Transverse colon (tissue), 4 donors: ENCODE data around the gene MBNL2. TPM values are rescaled to one million over a fixed set of nuclear protein-coding genes. Genes with fewer than 3 reads are reported as not detected.

Experiments used
- DNase-seq: peaks from one replicate; pipeline ENCODE4 v3.0.0-alpha.2; 2019
- H3K27ac ChIP-seq, 4 donors: fragments of 200-600 bp; sonication (generic); 2 replicates each; pipeline ENCODE4 v1.5.1; 2016 to 2018; ENCODE audit warnings: inconsistent platforms in 4 of 4
- H3K27me3 ChIP-seq: fragments of 200-600 bp; sonication (generic); 2 replicates; pipeline ENCODE4 v1.5.1; 2017; ENCODE audit warnings: inconsistent platforms
- H3K36me3 ChIP-seq, 4 donors: fragments of 200-600 bp; sonication (generic); 2 replicates each; pipeline ENCODE4 v1.5.1; 2017 to 2019; ENCODE audit warnings: inconsistent platforms in 4 of 4
- H3K4me1 ChIP-seq, 4 donors: fragments of 200-600 bp; sonication (generic); 2 replicates each; pipeline ENCODE4 v1.5.1; 2017 to 2020; ENCODE audit warnings: inconsistent platforms in 4 of 4
- H3K4me3 ChIP-seq, 4 donors: fragments of 200-600 bp; sonication (generic); 1 replicate in 1 of 4; 2 replicates in 3 of 4; pipeline versions ENCODE4 v1.5.1 to v1.6.1; 2017 to 2019; ENCODE audit warnings: inconsistent platforms in 4 of 4
- H3K9me3 ChIP-seq, 2 donors: fragments of 200-600 bp; sonication (generic); 2 replicates each; pipeline ENCODE4 v1.5.1; 2017 to 2019; ENCODE audit warnings: inconsistent platforms in 2 of 2
- CTCF ChIP-seq, 5 experiments: fragments of 200-600 bp in 3 of 5; fragments of 450-650 bp in 2 of 5; sonication (generic) in 3 of 5; IDR thresholded peaks; 1 replicate in 2 of 5; 2 replicates in 3 of 5; pipeline ENCODE4 v1.5.1; 2016 to 2017; ENCODE audit warnings: antibody characterized with exemption in 5 of 5, inconsistent platforms in 3 of 5, mild to moderate bottlenecking in 2 of 5, moderate library complexity in 1 of 5
- EP300 ChIP-seq: sonication (generic); formaldehyde crosslinking; IDR thresholded peaks from one replicate; pipeline ENCODE4 v1.6.1; 2017; ENCODE audit warnings: antibody characterized with exemption, low read depth
- POLR2A ChIP-seq: fragments of 450-650 bp; IDR thresholded peaks from one replicate; pipeline ENCODE4 v1.6.1; 2016; ENCODE audit warnings: antibody characterized with exemption, mild to moderate bottlenecking, moderate library complexity
- POLR2AphosphoS5 ChIP-seq, 3 donors: sonication (generic); formaldehyde crosslinking; IDR thresholded peaks; one replicate each; pipeline ENCODE4 v1.6.1; 2016; ENCODE audit warnings: antibody characterized with exemption in 3 of 3
- WGBS, 2 donors: methylation state at CpG; one replicate each; pipeline ENCODE4 v1.1.5; 2018; ENCODE audit warnings: low coverage in 1 of 2; 5-methylcytosine and 5-hydroxymethylcytosine counted together
- in situ Hi-C, 4 donors: fragments of 200-750 bp; cut with MboI; loops; one replicate each; pipeline versions ENCODE4 v1.15.0 to v1.15.1; 2017; ENCODE audit warnings: low sequenced_read_pairs in 3 of 4, low pct_ligation_motif_present in 1 of 4, low pct_unique_long_range_greater_than_20kb in 1 of 4
- intact Hi-C: fragments of 100-400 bp; cut with DNase I; formaldehyde crosslinking; loops from one replicate; pipeline ENCODE4 v1.15.1; 2023; ENCODE audit warnings: low total_unique reads
- total RNA-seq, 4 donors: library from RNA; depleted of rRNA; stranded (reverse); fragments of >200 nt; gene quantifications; one replicate each; pipeline ENCODE4 v1.1.0, GENCODE V29; 2016

MBNL2 gene
- total RNA-seq, 4 donors from 2014 or later: 26.9 to 53.7 (median 46.1) TPM

GRCh38 chr13:97380696-97381095, 158.6 kb downstream of the MBNL2 start:
- no peak for DNase-seq
- in situ Hi-C loops (no loop called here), intact Hi-C loops (no loop called here)
- Histone ChIP-seq H3K4me1 (peaks cover 0 to 6% (median 0%) of the 10 kb centered on the region in 4 donors), H3K27me3 (no peaks in the 10 kb centered on the region), H3K4me3 (no peak overlapping the region), H3K27ac (no peak overlapping the region), H3K9me3 (no peaks in the 10 kb centered on the region), H3K36me3 (peaks cover 0 to 10% (median 0%) of the 10 kb centered on the region in 4 donors)
- WGBS, 2 donors: 85 to 87% methylated on average over 3 to 6 of the region's 6 CpGs
- no peak for TF ChIP-seq POLR2A
- TF ChIP-seq EP300: no peak

DNA sequence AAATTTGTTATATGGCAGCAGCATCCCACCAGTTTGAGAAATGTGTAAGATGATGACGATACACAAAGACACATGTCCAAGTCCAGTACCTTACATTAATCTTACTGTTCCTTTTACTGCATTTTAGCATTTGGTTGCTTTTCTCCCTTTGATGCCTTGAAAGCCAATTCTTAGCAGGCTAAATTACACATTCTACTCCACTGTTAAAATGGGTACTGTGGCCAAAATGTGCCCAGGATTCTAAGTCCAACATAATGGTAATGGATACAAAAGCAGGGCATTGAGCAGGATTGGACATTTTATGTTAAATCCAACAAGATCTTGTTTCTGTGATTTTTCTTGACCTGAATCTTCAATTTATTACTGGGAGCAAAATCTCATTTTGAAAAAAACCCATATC, 159.1 kb downstream of the MBNL2 start:
- intact Hi-C loops: no loop called here

GRCh38 chr13:97382276-97382675, 160.1 kb downstream of the MBNL2 start:
- Histone ChIP-seq H3K27me3 (no peaks in the 10 kb centered on the region), H3K27ac (no peak overlapping the region), H3K4me1 (peaks cover 0 to 6% (median 0%) of the 10 kb centered on the region in 4 donors), H3K36me3 (peaks cover 0 to 10% (median 0%) of the 10 kb centered on the region in 4 donors), H3K9me3 (no peaks in the 10 kb centered on the region), H3K4me3 (no peak overlapping the region)
- TF ChIP-seq EP300 (no peak), CTCF (IDR thresholded peaks at IDR 0.05) (no peak), POLR2AphosphoS5 (IDR thresholded peaks at IDR 0.05) (no peak), POLR2A (no peak)
- in situ Hi-C loops: no loop called here
- DNase-seq: no peak
- intact Hi-C loops: no loop called here
- 96 to 98% methylated on average over 3 to 5 of the region's 5 CpGs for WGBS, 2 donors

More for the DNA sequence above, 159.1 kb downstream of the MBNL2 start:
- peaks cover 0 to 10% (median 0%) of the 10 kb centered on the region in 4 donors for H3K36me3 ChIP-seq
- H3K4me3 ChIP-seq: no peak overlapping the region
- no peak for TF ChIP-seq CTCF (IDR thresholded peaks at IDR 0.05)
- no peak for TF ChIP-seq POLR2AphosphoS5 (IDR thresholded peaks at IDR 0.05)
- no peak for TF ChIP-seq POLR2A
- no peak for TF ChIP-seq EP300
- H3K9me3 ChIP-seq: no peaks in the 10 kb centered on the region
- WGBS, 2 donors: 91 to 100% methylated on average over 1 of the region's 1 CpG
- H3K27me3 ChIP-seq: no peaks in the 10 kb centered on the region
- peaks cover 0 to 6% (median 0%) of the 10 kb centered on the region in 4 donors for H3K4me1 ChIP-seq
- in situ Hi-C loops: no loop called here
- DNase-seq: no peak
- H3K27ac ChIP-seq: no peak overlapping the region

GRCh38 chr13:97384371-97384770, 162.2 kb downstream of the MBNL2 start:
- no peak overlapping the region for H3K4me3 ChIP-seq
- in situ Hi-C loops (no loop called here), intact Hi-C loops (no loop called here)
- H3K9me3 ChIP-seq: no peaks in the 10 kb centered on the region
- H3K4me1 ChIP-seq: peaks cover 0 to 6% (median 0%) of the 10 kb centered on the region in 4 donors
- no peak for TF ChIP-seq POLR2A
- TF ChIP-seq POLR2AphosphoS5 (IDR thresholded peaks at IDR 0.05): no peak
- TF ChIP-seq EP300: no peak
- TF ChIP-seq CTCF (IDR thresholded peaks at IDR 0.05): no peak
- WGBS, 2 donors: 71 to 81% methylated on average over 2 of the region's 2 CpGs
- no peaks in the 10 kb centered on the region for H3K27me3 ChIP-seq
- no peak for DNase-seq
- no peak overlapping the region for H3K27ac ChIP-seq
- H3K36me3 ChIP-seq: no peaks in the 10 kb centered on the region

DNA sequence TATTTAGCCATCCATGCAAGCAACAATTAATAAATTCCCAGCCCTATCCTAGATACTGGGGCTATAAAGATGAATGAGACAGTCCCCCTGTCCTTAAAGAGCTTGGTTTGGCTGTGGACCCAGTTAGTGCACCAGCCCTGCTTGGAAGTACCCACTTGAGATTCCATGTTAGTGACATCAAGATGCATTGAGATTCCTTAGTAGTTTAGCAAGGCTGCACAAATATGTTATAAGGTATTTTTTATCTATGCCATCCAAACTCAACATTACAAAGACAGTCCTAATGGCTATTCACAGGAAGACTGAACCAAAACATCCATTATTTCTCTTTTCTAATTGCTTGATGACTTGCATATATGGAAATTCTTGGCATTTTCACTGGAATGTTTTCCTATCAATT, 163.0 kb downstream of the MBNL2 start:
- DNase-seq: no peak
- Histone ChIP-seq H3K27me3 (no peaks in the 10 kb centered on the region), H3K4me3 (no peak overlapping the region), H3K9me3 (no peaks in the 10 kb centered on the region), H3K4me1 (peaks cover 0 to 6% (median 0%) of the 10 kb centered on the region in 4 donors), H3K36me3 (no peaks in the 10 kb centered on the region), H3K27ac (no peak overlapping the region)
- in situ Hi-C loops: no loop called here
- TF ChIP-seq POLR2AphosphoS5 (IDR thresholded peaks at IDR 0.05) (no peak), CTCF (IDR thresholded peaks at IDR 0.05) (no peak), EP300 (no peak), POLR2A (no peak)
- intact Hi-C loops: no loop called here
